A549 (cell line): Measurements from ENCODE around the gene HPSE. TPM values are rescaled to one million over a fixed set of nuclear protein-coding genes. Genes with fewer than 3 reads are reported as not detected.

Source experiments
- ATAC-seq, 2 experiments: fragments of 200-7000 bp in 1 of 2; fragments of >200 bp in 1 of 2; cut with Nextera tagmentation in 1 of 2; cut with Tn5 transposase in 1 of 2; 3 replicates each; pipeline versions ENCODE4 v1.8.0 to v1.9.1; 2018 to 2020; ENCODE audit warnings: mild to moderate bottlenecking in 1 of 2, moderate library complexity in 1 of 2
- CTCF ChIA-PET: fragments of 300-600 bp; sonication (Branson Sonifier 250); formaldehyde crosslinking; extraction: SDS; loops from one replicate; lab custom pipeline; 2021; ENCODE audit warnings: antibody characterized with exemption, inconsistent platforms; lab: Yijun Ruan, JAX
- POLR2A ChIA-PET: fragments of 350-600 bp; formaldehyde crosslinking; extraction: SDS; loops from one replicate; lab custom pipeline; 2021; ENCODE audit warnings: antibody characterized with exemption, inconsistent platforms; lab: Yijun Ruan, JAX
- DNase-seq, 2 experiments: peaks; one replicate each; pipeline versions ENCODE4 v3.0.0 to v3.0.0-alpha.2; 2011 to 2016; ENCODE audit warnings: low read depth in 1 of 2, low spot score in 1 of 2
- FAIRE-seq: peaks from 2 replicates; lab custom pipeline; 2011; peaks lifted over from hg19 to GRCh38; lab: Jason Lieb, UNC
- H3K27ac ChIP-seq, 2 experiments: fragments of >200 bp; sonication (Bioruptor Twin); formaldehyde crosslinking; 3 replicates each; pipeline ENCODE4 v1.5.1; 2016 to 2017
- H3K4me1 ChIP-seq: fragments of >200 bp; sonication (Bioruptor Twin); formaldehyde crosslinking; 3 replicates; pipeline ENCODE4 v1.6.1; 2016
- H3K4me2 ChIP-seq: fragments of >200 bp; sonication (Bioruptor Twin); formaldehyde crosslinking; 3 replicates; pipeline ENCODE4 v1.6.1; 2016
- H3K4me3 ChIP-seq: fragments of >200 bp; sonication (Bioruptor Twin); formaldehyde crosslinking; 3 replicates; pipeline ENCODE4 v1.5.1; 2016
- H3K9me3 ChIP-seq: fragments of >200 bp; sonication (Bioruptor Twin); formaldehyde crosslinking; 3 replicates; pipeline ENCODE4 v1.6.1; 2016
- CHD2 ChIP-seq: fragments of 150-350 bp; IDR thresholded peaks from 2 replicates; pipeline ENCODE4 v1.6.1; 2014; ENCODE audit warnings: low read length; ENCODE audit not compliant: partially characterized antibody
- CHD4 ChIP-seq: fragments of 200-600 bp; sonication (generic); IDR thresholded peaks from 2 replicates; pipeline ENCODE4 v1.6.1; 2016; ENCODE audit warnings: antibody characterized with exemption, mild to moderate bottlenecking, borderline replicate concordance
- CTCF ChIP-seq: fragments of >200 bp; sonication (Bioruptor Twin); formaldehyde crosslinking; IDR thresholded peaks from 3 replicates; pipeline ENCODE4 v1.5.1; 2016
- ELK1 ChIP-seq: fragments of 150-350 bp; IDR thresholded peaks from 2 replicates; pipeline ENCODE4 v1.6.1; 2014; ENCODE audit warnings: low read depth, mild to moderate bottlenecking, low read length
- FOSB ChIP-seq: fragments of 250-450 bp; sonication (Bioruptor Pico); IDR thresholded peaks from 2 replicates; pipeline ENCODE4 v1.5.0; 2020; ENCODE audit warnings: mild to moderate bottlenecking, moderate library complexity
- FOSL2 ChIP-seq, 2 experiments: fragments of 450-650 bp in 1 of 2; fragments of >200 bp in 1 of 2; sonication (Bioruptor Twin) in 1 of 2; formaldehyde crosslinking; IDR thresholded peaks; 2 replicates each; pipeline versions ENCODE4 v1.5.0 to v1.6.1; 2016 to 2020; ENCODE audit warnings: mild to moderate bottlenecking in 1 of 2, moderate library complexity in 1 of 2
- FOXS1 ChIP-seq: fragments of 250-450 bp; sonication (Bioruptor Pico); IDR thresholded peaks from 2 replicates; pipeline ENCODE4 v1.5.0; 2020; ENCODE audit warnings: mild to moderate bottlenecking, moderate library complexity
- GATA3 ChIP-seq: IDR thresholded peaks from 2 replicates; pipeline ENCODE4 v1.6.1; 2012; ENCODE audit warnings: borderline replicate concordance
- HDAC2 ChIP-seq: fragments of 200-600 bp; sonication (generic); IDR thresholded peaks from 2 replicates; pipeline ENCODE4 v1.6.1; 2016
- HES2 ChIP-seq: fragments of >200 bp; sonication (Bioruptor Twin); formaldehyde crosslinking; IDR thresholded peaks from 2 replicates; pipeline ENCODE4 v1.6.1; 2016
- HEYL ChIP-seq: fragments of 250-450 bp; sonication (Bioruptor Pico); IDR thresholded peaks from 2 replicates; pipeline ENCODE4 v1.8.0; 2021; ENCODE audit warnings: mild to moderate bottlenecking, moderate library complexity
- HMGXB4 ChIP-seq: fragments of 250-450 bp; sonication (Bioruptor Pico); IDR thresholded peaks from 2 replicates; pipeline ENCODE4 v1.5.0; 2021; ENCODE audit warnings: mild to moderate bottlenecking, moderate library complexity, borderline replicate concordance
- HOXA7 ChIP-seq: fragments of 250-450 bp; sonication (Bioruptor Pico); IDR thresholded peaks from 2 replicates; pipeline ENCODE4 v1.5.0; 2020; ENCODE audit warnings: mild to moderate bottlenecking, moderate library complexity
- HOXB5 ChIP-seq: fragments of 250-450 bp; sonication (Bioruptor Pico); IDR thresholded peaks from 2 replicates; pipeline ENCODE4 v1.5.0; 2020; ENCODE audit warnings: mild to moderate bottlenecking, moderate library complexity
- JUN ChIP-seq, 2 experiments: fragments of >200 bp; sonication (Bioruptor Twin); formaldehyde crosslinking; IDR thresholded peaks; 2 replicates in 1 of 2; 3 replicates in 1 of 2; pipeline ENCODE4 v1.6.1; 2016 to 2017
- JUNB ChIP-seq: fragments of >200 bp; sonication (Bioruptor Twin); formaldehyde crosslinking; IDR thresholded peaks from 2 replicates; pipeline ENCODE4 v1.6.1; 2016
- KDM5A ChIP-seq: fragments of 200-600 bp; sonication (generic); IDR thresholded peaks from 2 replicates; pipeline ENCODE4 v1.6.1; 2016; ENCODE audit warnings: antibody characterized with exemption, mild to moderate bottlenecking
- MAX ChIP-seq: IDR thresholded peaks from 2 replicates; pipeline ENCODE4 v1.6.1; 2012
- MAZ ChIP-seq: fragments of 150-350 bp; IDR thresholded peaks from 2 replicates; pipeline ENCODE4 v1.6.1; 2014; ENCODE audit warnings: antibody characterized with exemption, low read depth, low read length, borderline replicate concordance
- NPAS2 ChIP-seq: fragments of 250-450 bp; sonication (Bioruptor Pico); IDR thresholded peaks from 2 replicates; pipeline ENCODE4 v1.8.0; 2022; ENCODE audit warnings: mild to moderate bottlenecking, moderate library complexity, borderline replicate concordance
- PHF8 ChIP-seq: fragments of 200-600 bp; sonication (generic); IDR thresholded peaks from 2 replicates; pipeline ENCODE4 v1.6.1; 2016; ENCODE audit warnings: low read depth, mild to moderate bottlenecking, antibody characterized with exemption, moderate library complexity, borderline replicate concordance
- POLR2A ChIP-seq: IDR thresholded peaks from 2 replicates; pipeline ENCODE4 v1.6.1; 2012; ENCODE audit warnings: mild to moderate bottlenecking, low read length
- POLR2AphosphoS2 ChIP-seq: conservative IDR thresholded peaks from 2 replicates; pipeline ENCODE4 v1.6.1; 2012; ENCODE audit warnings: low read length, improper control_type of control experiment, inconsistent platforms
- RAD21 ChIP-seq, 2 experiments: fragments of >200 bp in 1 of 2; sonication (Bioruptor Twin) in 1 of 2; formaldehyde crosslinking in 1 of 2; IDR thresholded peaks in 1 of 2; conservative IDR thresholded peaks in 1 of 2; 2 replicates in 1 of 2; 3 replicates in 1 of 2; pipeline ENCODE4 v1.6.1; 2012 to 2018; ENCODE audit warnings: inconsistent platforms in 1 of 2
- RARB ChIP-seq: fragments of 250-450 bp; sonication (Bioruptor Pico); IDR thresholded peaks from 2 replicates; pipeline ENCODE4 v1.8.0; 2021; ENCODE audit warnings: mild to moderate bottlenecking, moderate library complexity
- RCOR1 ChIP-seq: fragments of 150-350 bp; IDR thresholded peaks from 2 replicates; pipeline ENCODE4 v1.6.1; 2014; ENCODE audit warnings: antibody characterized with exemption, low read length, low read depth
- RFX5 ChIP-seq: fragments of 450-650 bp; IDR thresholded peaks from 2 replicates; pipeline ENCODE4 v1.7.1; 2014; ENCODE audit warnings: antibody characterized with exemption, mild to moderate bottlenecking, moderate library complexity
- TP53 ChIP-seq: fragments of 250-450 bp; sonication (Bioruptor Pico); IDR thresholded peaks from 2 replicates; pipeline ENCODE4 v1.5.0; 2021; ENCODE audit warnings: mild to moderate bottlenecking, moderate library complexity
- USF2 ChIP-seq: fragments of 450-650 bp; IDR thresholded peaks from 2 replicates; pipeline ENCODE4 v1.6.1; 2014; ENCODE audit warnings: antibody characterized with exemption
- ZC3H11A ChIP-seq: fragments of 450-650 bp; IDR thresholded peaks from 2 replicates; pipeline ENCODE4 v1.6.1; 2014; ENCODE audit warnings: antibody characterized with exemption, mild to moderate bottlenecking
- ZFP36 ChIP-seq: fragments of 450-650 bp; IDR thresholded peaks from 2 replicates; pipeline ENCODE4 v1.6.1; 2014; ENCODE audit warnings: borderline replicate concordance; ENCODE audit not compliant: partially characterized antibody
- WGBS: methylation state at CpG from one replicate; pipeline ENCODE4 v1.1.6; 2017; ENCODE audit errors: missing lambda C conversion rate; 5-methylcytosine and 5-hydroxymethylcytosine counted together
- polyA plus RNA-seq, 4 experiments: library from polyadenylated mRNA; depleted of rRNA in 3 of 4; stranded (reverse); fragments of >200 nt; fragmentation: RNase III in 1 of 4; extraction: RNeasy Plus Mini Kit Qiagen cat#74134 plus additional on column Dnase treatment in 1 of 4; gene quantifications; 2 replicates in 3 of 4; 3 replicates in 1 of 4; pipeline ENCODE4 v1.2.3, GENCODE V29; 2011 to 2017

The HPSE gene
- polyA plus RNA-seq, 2 of the 4 experiments (the other 2 are of a cell fraction), result 0.72 to 1.7 TPM

GRCh38 chr4:83267121-83267829 lies 67.4 kb downstream of the HPSE start (continued):
- no peak for TF ChIP-seq MAX
- TF ChIP-seq HOXA7 (CRISPR knock-in tag), result no peak
- peak; percentile 59; the same call in 1 of the 2 replicates for TF ChIP-seq GATA3
- no peak for TF ChIP-seq ZC3H11A
- TF ChIP-seq FOXS1, result no peak
- 0 out of 2 replicates have a peak, but pooled peaks have one; percentile 9 for TF ChIP-seq HES2
- no peak for TF ChIP-seq HOXB5
- no peak for TF ChIP-seq MAZ
- no peak for TF ChIP-seq HDAC2
- no peak for TF ChIP-seq CHD2
- no peak for TF ChIP-seq POLR2AphosphoS2
- TF ChIP-seq TP53 (CRISPR knock-in tag), result no peak

GRCh38 chr4:83266689-83267088 lies 68.0 kb downstream of the HPSE start:
- WGBS, result 94% methylated on average over 1 of the region's 1 CpG
- no peak for TF ChIP-seq POLR2AphosphoS2
- no peak for TF ChIP-seq RCOR1
- TF ChIP-seq CTCF, result no peak
- no peak for TF ChIP-seq JUNB
- no peak for TF ChIP-seq USF2
- TF ChIP-seq NPAS2 (CRISPR knock-in tag), result no peak
- TF ChIP-seq FOSB, result no peak
- TF ChIP-seq CHD4, result no peak
- no peak for TF ChIP-seq MAZ
- no peak for TF ChIP-seq POLR2A
- TF ChIP-seq ZFP36, result no peak
- TF ChIP-seq RARB (CRISPR knock-in tag), result no peak
- no peak for TF ChIP-seq PHF8
- H3K4me1 ChIP-seq, result peaks cover 30% of the 10 kb centered on the region
- ATAC-seq, result no peak
- ChIA-PET POLR2A (interaction anchor here (2.6 kb wide), 1 partner anchor 18 kb away, joined by 14 read pairs; the partner anchor contains the start of gene COQ2), CTCF (interaction anchor here (1.1 to 1.5 kb wide), 3 partner anchors 16 to 213 kb away, joined by 3 to 7 read pairs (median 5); no protein-coding TSS in a partner anchor)
- no peak for DNase-seq
- H3K9me3 ChIP-seq, result no peaks in the 10 kb centered on the region
- H3K27ac ChIP-seq, result peak overlapping the region; percentile 59 to 81
- FAIRE-seq, result no peak
- peak overlapping the region; percentile 77 for H3K4me2 ChIP-seq
- no peak overlapping the region for H3K4me3 ChIP-seq

- H3K4me2 ChIP-seq, result no peak overlapping the region
- CTCF ChIA-PET, result interaction anchor here (1.2 to 2.4 kb wide), 3 partner anchors 20 to 189 kb away, joined by 3 to 6 read pairs (median 5); no protein-coding TSS in a partner anchor
- no peak for ATAC-seq
- H3K9me3 ChIP-seq, result no peaks in the 10 kb centered on the region
- no peak overlapping the region for H3K27ac ChIP-seq
- H3K4me1 ChIP-seq, result peaks cover 26% of the 10 kb centered on the region
- POLR2A ChIA-PET, result no interaction called here
- no peak for DNase-seq
- no peak overlapping the region for H3K4me3 ChIP-seq
- WGBS, result 67% methylated on average over 1 of the region's 1 CpG
- no peak for FAIRE-seq
- TF ChIP-seq FOSB, result no peak
- no peak for TF ChIP-seq FOXS1
- no peak for TF ChIP-seq JUN (IDR thresholded peaks at IDR 0.05)
- TF ChIP-seq RFX5, result no peak
- TF ChIP-seq HEYL, result no peak
- no peak for TF ChIP-seq KDM5A
- TF ChIP-seq FOSL2 (IDR thresholded peaks at IDR 0.05), result no peak
- no peak for TF ChIP-seq FOSL2 (CRISPR knock-in tag; IDR thresholded peaks at IDR 0.05)
- no peak for TF ChIP-seq HMGXB4 (CRISPR knock-in tag)
- TF ChIP-seq ELK1, result no peak
- no peak for TF ChIP-seq POLR2AphosphoS2
- no peak for TF ChIP-seq RAD21 (conservative IDR thresholded peaks at IDR 0.05 in 1 of 2, IDR thresholded peaks at IDR 0.05 in 1 of 2)
These were observed 71.5 kb downstream of the HPSE start for GRCh38 chr4:83263106-83263505.
